ENCODE measurements around the gene DIS3. TPM values are rescaled to one million over a fixed set of nuclear protein-coding genes. Genes with fewer than 3 reads are reported as not detected.
A peak's percentile ranks its signal among the peaks of the same experiment; 100 is the strongest.

Gene DIS3
- total and polyA plus RNA-seq, 10 of the 15 experiments (the other 5 are each of a cell fraction or from before 2014, with no cell fraction given): 10.8 to 65.3 (median 39.2) TPM

DNA sequence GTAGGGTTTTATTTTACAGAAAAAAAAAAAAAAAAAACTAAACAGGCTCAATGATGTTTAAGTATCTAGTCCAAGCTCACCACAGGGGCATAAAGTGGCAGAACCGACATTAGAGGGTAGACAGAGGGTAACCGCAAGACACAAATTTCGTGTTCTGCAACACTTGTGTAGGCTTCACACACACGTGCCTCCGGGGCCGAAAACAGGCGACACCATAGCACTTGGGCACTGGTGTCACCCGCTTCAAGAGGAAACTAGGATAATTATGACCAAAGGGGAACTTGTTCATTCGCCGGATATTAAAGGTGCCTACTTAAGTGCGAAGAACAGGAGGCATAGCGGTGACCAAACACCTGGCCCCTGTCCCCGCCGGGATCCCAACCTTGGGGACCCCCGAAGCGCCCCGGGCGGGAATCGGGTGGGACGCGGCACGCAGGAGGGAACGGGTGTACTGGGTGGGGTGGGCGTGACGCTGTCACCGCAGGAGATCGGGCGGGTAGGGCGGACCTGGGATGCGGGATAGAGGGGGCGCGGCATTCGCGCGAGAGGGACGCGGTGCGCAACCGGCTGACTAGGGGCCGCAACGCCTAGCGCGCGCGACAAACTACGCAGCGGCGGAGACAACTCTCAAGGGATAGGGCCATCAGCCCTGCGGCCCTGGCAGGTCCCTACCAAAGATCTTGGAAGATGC lies 54.8 kb downstream of the DIS3 start (continued):
- TF ChIP-seq HDAC2 (IDR thresholded peaks at IDR 0.05) (no peak), IKZF1 (conservative IDR thresholded peaks at IDR 0.05) (peak; percentile 63; the same call in 1 of the 2 replicates), MAX (IDR thresholded peaks at IDR 0.05; ENCODE audit: low read depth, low read length) (peak; percentile 49; the same call in 1 of the 2 replicates), CBFB (IDR thresholded peaks at IDR 0.05; ENCODE audit: low read depth) (peak; percentile 13; the same call in 1 of the 2 replicates), NR2C1 (IDR thresholded peaks at IDR 0.05) (no peak), POU2F2 (IDR thresholded peaks at IDR 0.05; ENCODE audit: borderline replicate concordance, low read depth, low read length) (no peak), EGR1 (IDR thresholded peaks at IDR 0.05; ENCODE audit: borderline replicate concordance in 1 of 2, low read depth in 2 of 2, low read length in 2 of 2) (no peak), PKNOX1 (IDR thresholded peaks at IDR 0.05) (no peak), CHD2 (IDR thresholded peaks at IDR 0.05; ENCODE audit: borderline replicate concordance, low read depth, low read length) (no peak), NBN (IDR thresholded peaks at IDR 0.05) (no peak), RELB (IDR thresholded peaks at IDR 0.05; ENCODE audit: low read depth) (no peak), STAT3 (IDR thresholded peaks at IDR 0.05; ENCODE audit: low read depth, low read length) (no peak), ZNF24 (IDR thresholded peaks at IDR 0.05) (no peak), WRNIP1 (IDR thresholded peaks at IDR 0.05; ENCODE audit: borderline replicate concordance, low read depth, low read length) (no peak), HDGF (IDR thresholded peaks at IDR 0.05) (no peak), BHLHE40 (IDR thresholded peaks at IDR 0.05; ENCODE audit: borderline replicate concordance in 1 of 2, low read depth in 2 of 2, low read length in 1 of 2) (peak; percentile 71 to 85), SUPT20H (IDR thresholded peaks at IDR 0.05; ENCODE audit: borderline replicate concordance, control insufficient read depth, low read depth, low read length) (no peak), ESRRA (IDR thresholded peaks at IDR 0.05; ENCODE audit: low read length) (no peak), MEF2B (IDR thresholded peaks at IDR 0.05; ENCODE audit: partially characterized antibody, poor library complexity, severe bottlenecking) (peak; percentile 32)
- TF ChIP-seq, protein P1, sequence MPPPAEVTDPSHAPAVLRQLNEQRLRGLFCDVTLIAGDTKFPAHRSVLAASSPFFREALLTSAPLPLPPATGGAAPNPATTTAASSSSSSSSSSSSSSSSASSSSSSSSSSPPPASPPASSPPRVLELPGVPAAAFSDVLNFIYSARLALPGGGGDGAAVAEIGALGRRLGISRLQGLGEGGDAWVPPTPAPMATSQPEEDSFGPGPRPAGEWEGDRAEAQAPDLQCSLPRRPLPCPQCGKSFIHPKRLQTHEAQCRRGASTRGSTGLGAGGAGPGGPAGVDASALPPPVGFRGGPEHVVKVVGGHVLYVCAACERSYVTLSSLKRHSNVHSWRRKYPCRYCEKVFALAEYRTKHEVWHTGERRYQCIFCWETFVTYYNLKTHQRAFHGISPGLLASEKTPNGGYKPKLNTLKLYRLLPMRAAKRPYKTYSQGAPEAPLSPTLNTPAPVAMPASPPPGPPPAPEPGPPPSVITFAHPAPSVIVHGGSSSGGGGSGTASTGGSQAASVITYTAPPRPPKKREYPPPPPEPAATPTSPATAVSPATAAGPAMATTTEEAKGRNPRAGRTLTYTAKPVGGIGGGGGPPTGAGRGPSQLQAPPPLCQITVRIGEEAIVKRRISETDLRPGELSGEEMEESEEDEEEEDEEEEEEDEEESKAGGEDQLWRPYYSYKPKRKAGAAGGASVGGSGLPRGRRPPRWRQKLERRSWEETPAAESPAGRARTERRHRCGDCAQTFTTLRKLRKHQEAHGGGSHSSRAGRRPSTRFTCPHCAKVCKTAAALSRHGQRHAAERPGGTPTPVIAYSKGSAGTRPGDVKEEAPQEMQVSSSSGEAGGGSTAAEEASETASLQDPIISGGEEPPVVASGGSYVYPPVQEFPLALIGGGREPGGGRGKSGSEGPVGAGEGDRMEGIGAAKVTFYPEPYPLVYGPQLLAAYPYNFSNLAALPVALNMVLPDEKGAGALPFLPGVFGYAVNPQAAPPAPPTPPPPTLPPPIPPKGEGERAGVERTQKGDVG (CRISPR knock-in tag; IDR thresholded peaks at IDR 0.05): no peak
- TF ChIP-seq, protein P2, sequence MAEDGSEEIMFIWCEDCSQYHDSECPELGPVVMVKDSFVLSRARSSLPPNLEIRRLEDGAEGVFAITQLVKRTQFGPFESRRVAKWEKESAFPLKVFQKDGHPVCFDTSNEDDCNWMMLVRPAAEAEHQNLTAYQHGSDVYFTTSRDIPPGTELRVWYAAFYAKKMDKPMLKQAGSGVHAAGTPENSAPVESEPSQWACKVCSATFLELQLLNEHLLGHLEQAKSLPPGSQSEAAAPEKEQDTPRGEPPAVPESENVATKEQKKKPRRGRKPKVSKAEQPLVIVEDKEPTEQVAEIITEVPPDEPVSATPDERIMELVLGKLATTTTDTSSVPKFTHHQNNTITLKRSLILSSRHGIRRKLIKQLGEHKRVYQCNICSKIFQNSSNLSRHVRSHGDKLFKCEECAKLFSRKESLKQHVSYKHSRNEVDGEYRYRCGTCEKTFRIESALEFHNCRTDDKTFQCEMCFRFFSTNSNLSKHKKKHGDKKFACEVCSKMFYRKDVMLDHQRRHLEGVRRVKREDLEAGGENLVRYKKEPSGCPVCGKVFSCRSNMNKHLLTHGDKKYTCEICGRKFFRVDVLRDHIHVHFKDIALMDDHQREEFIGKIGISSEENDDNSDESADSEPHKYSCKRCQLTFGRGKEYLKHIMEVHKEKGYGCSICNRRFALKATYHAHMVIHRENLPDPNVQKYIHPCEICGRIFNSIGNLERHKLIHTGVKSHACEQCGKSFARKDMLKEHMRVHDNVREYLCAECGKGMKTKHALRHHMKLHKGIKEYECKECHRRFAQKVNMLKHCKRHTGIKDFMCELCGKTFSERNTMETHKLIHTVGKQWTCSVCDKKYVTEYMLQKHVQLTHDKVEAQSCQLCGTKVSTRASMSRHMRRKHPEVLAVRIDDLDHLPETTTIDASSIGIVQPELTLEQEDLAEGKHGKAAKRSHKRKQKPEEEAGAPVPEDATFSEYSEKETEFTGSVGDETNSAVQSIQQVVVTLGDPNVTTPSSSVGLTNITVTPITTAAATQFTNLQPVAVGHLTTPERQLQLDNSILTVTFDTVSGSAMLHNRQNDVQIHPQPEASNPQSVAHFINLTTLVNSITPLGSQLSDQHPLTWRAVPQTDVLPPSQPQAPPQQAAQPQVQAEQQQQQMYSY (CRISPR knock-in tag; IDR thresholded peaks at IDR 0.05): no peak
